ENCODE data around the gene PRPF6.
"Not testable (repeated sequence)": the region's sequence is repeated elsewhere in the genome, so short reads cannot be mapped to it uniquely, and the experiment has no call there.

Gene PRPF6

DNA sequence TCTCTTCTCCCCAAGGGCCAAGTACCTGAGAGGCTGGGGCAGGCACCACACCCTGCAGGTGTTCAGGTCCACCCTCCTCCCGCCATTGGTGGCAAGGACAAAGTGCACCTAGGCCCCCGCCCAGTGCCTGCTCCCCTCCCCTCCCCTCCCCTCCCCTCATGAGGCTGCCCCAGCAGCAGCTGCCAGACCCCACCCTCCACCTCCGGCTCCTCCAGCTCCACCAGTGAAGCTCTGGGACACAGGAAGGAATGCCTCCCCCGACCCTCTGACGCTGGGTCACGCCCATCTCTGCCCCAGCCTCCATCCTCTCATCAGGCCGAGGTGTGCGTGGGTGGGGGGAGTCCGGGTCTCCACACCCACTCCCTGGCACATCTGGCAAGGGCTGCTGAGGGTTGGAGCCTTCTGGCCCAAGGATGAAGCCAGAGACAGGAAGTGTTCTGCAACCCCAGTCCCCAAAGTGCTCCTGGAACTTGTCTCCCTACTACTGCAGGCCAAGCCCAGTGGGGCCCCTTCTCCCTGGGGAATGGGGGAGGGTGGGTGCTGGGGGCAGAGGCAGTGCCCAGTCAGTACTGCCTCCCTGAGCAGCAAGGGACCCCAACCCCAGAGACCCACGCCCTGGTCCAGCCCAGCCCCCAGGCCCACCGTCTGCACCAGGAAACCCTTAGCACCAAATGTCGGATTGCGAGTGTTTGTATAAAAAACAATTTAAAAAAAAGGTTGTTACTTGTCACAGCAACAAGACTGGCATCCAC, 23.1 kb upstream of the PRPF6 start:
- no peak for DNase-seq (ENCODE audit: low read depth, low spot score)
- no peak overlapping the region for H3K4me3 ChIP-seq (ENCODE audit: low read length)

DNA sequence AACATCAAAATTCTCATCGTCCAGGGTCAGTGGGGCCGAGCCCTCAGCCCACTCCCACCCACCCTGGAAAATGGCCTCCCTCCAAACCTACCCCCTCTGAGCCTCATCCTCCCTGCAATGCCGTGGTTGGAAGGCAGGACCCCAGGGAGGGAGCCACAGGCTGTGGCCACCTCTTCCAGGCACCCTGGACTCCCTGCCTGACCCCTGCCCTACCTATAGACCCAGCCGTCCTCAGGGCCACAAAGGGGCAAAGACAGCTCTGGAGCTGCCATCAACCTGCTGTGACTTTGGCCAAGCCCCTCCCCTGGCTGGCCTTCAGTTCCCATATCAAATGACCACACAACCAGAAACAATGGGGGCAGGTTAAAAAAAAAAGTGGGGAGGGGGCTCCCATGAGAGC, 22.5 kb upstream of the PRPF6 start:
- H3K4me3 ChIP-seq (ENCODE audit: low read length), result no peak overlapping the region
- no peak for DNase-seq (ENCODE audit: low read depth, low spot score)

DNA sequence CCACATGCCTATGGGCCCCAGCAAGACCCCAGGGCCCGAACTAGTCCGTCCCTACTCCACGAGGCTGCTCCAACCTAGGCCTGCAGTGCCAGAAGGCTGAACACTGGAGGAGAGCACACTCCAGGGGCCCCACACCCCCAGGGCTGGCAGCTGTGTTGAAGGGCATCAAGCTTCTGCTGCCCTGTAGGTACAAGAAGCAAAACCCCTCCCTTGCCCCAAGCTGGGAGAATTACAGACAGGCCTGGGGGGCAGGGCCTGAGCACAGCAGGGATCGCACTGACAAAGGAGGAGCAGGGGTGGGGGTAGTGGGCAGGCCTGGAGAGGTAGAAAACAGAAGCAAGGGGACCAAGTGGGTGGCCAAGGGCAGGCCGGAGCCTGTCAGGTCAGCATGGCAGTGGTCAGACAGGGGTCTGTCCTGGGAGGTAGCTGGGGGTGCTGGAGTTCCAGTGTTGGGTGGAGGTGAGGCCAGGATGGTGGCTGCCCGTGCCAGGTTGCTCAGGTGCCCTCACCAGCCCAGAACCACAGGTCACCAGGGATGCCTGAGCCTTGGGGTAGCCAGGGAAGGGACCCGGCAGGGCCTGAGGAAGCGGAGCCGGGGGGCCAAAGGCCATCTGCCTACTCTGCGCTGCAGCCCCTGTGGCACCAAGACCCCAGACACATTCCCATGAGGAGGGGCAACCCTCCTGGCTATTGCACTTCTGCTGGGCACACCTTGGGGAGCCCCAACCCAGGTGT, 21.8 kb upstream of the PRPF6 start:
- DNase-seq (ENCODE audit: low read depth, low spot score), result no peak
- no peak overlapping the region for H3K4me3 ChIP-seq (ENCODE audit: low read length)

DNA sequence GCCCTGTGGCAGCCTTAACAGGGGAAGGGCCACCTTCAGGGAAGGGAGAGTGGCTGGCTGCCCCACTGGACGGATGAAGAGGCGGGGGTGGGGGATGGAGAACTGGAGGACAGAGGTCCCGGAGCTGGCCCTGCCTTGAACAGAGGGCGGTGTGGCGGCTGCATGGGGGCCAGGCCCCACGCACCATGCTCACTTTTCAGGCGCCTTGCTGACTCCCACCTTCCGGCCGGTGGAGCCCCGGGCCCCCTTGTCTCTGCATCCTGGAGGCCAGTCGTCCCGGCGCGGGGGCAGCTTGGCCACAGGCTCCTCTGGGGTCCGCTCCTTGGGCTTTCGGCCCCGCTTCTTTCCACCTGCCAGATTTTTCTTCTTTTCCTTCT, 21.2 kb upstream of the PRPF6 start:
- DNase-seq (ENCODE audit: low read depth, low spot score), result no peak
- no peak overlapping the region for H3K4me3 ChIP-seq (ENCODE audit: low read length)

DNA sequence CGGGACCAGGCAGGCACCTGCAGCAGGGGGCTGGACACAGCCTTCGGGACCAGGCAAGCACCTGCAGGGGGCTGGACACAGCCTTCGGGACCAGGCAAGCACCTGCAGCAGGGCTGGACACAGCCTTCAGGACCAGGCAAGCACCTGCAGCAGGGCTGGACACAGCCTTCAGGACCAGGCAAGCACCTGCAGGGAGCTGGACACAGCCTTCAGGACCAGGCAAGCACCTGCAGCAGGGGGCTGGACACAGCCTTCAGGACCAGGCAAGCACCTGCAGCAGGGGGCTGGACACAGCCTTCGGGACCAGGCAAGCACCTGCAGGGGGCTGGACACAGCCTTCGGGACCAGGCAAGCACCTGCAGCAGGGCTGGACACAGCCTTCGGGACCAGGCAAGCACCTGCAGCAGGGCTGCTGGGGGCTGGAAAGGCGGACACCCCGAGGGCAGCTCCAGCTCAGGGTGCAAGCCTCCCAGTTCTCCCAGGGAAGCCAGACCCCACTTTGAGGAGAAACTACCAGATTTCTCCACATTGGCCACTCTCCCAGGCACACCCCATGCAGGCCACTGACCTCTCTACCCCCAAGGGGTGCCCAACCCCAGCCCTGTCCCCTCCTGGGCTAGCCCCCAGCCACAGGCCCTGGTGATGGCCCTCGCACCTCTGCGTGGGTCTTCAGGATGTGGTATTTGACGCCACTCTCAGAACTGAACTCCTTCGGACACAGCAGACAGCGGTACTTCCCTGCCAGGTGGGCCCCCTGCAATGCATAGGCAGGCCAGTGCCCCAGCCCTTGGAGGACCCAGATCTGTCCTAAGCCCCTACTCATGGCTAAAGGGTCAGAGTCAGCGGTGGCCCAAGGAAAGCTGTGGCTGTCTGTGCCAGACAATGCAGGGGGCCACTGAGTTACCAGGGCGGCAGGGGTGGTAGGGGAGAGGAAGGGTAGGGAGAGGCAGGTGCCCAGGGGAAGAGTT, 20.0 kb upstream of the PRPF6 start:
- H3K4me3 ChIP-seq (ENCODE audit: low read length); DNase-seq (ENCODE audit: low read depth, low spot score): not testable (repeated sequence)

DNA sequence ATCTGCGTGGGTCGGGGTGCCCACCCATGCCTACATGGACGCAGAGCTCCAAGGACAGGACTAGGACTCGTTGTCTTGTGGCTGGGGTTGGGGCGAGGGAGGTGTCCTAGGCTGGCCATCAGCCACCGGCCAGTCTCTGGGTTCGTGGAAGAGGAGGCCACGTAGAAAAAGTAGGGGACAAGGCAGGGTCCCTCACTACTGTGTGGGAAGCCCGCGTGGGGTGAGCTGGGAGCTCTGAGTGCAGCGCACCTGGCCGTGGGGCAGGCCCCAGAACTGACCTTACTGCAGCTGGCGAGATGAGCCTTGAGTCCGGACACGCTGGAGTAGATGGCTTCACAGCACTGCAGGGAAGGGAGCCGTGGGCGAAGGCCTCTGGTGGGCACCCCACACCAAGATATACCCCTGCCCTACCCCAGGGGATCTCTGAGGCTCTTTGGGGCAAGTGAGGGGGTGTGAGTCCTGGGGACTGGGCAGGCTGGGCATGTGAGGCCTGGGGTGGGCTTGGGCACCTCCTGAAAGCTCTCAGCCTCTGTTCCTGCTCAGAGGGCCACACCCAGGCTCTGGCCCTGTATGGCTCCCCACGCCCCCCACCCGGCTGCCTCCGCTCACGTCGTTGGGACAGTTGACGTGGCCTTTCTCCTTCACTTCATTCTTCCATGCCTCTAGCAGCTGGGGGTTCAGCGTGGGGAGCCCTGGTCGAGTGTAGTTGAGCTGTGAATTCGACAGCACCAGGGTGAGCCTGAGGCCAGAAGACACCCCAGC, 19.1 kb upstream of the PRPF6 start:
- no peak for DNase-seq (ENCODE audit: low read depth, low spot score)
- H3K4me3 ChIP-seq (ENCODE audit: low read length), result no peak overlapping the region

DNA sequence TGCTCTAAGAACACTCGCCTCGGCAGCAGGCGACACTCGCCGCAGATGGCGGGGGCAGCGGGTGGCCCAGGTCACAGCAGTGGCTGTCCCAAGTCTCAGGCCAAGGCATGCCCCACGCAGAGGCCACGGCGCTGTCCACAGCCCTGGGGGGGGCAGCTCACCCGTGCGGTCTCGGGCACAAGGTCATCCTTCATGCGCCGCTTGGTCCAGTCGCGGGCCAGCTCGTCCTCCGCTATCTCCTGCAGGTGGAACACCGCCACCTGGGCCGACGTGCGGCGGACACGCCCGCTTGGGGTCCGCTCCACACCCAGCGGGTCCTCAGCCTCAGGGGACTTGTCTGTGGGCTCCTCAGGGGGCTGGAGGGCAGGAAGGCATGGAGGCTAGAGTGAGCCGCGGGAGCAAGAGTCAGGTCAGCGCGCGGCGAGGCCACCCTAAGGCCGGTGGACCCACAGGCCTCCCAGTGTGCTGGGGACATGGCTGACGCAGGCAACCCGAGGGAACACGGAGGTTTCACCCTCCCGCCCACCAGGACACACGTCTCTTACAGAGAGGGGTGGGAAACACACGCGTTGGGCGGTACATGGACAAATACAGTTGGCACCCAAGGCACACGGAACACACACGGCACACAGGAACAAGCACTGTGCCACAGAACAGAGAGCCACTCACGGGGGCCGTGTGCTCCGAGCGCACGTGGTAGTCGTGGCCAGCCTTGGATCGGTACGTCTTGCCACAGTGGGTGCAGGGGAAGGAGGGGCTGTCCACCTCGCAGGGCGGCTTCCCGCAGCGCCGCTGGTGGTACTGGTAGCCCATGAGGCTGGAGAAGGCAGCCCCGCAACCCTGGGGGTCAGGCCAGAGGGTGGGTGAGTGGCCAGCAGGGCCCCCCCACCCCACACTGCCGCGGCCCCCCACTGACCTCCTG, 18.2 kb upstream of the PRPF6 start:
- no peak overlapping the region for H3K4me3 ChIP-seq (ENCODE audit: low read length)
- DNase-seq (ENCODE audit: low read depth, low spot score), result no peak

DNA sequence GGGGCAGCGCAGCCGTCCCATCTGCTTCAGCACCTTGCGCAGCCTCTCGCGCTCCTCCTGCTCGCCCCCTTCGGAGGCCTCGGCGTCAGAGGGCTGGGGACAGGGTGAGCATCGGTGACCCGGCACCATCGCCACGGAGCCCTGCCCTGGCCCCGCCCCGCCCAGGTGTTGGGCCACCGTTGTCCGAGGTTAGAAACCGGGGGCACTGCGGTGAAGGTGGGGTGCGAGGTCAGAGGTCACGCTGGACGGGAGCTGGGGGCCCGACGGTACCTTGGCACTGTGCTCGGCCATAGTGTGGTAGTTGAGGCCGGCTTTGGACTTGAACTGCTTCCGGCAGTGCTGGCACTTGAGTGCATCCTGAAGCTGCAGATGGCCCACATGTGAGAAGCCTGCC, 17.6 kb upstream of the PRPF6 start:
- no peak overlapping the region for H3K4me3 ChIP-seq (ENCODE audit: low read length)
- no peak for DNase-seq (ENCODE audit: low read depth, low spot score)

DNA sequence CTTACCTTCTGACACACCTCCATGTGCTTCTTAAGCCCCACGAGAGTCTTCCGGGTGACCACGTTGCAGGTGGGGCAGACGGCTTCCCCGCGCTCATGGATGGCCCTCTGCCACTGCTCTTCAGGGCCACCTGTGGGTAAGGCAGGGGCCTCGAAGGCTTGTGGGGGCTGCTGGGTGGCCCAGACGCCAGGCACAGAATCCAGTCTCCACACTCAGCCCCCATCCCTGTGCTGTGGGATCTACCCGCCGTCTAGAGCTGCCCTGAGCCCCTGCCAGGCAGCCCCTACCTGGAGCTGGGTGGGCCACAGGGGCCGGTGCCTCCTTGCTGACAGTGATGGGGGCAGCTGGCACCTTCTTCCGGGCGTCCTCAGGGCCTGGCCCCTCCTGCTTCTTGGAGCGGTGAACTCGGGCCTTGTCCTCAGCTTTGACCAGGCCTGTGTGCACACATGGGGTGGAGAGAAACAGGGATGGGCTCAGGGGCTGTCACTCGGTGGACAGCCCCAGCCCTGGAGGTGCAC, 17.1 kb upstream of the PRPF6 start:
- DNase-seq (ENCODE audit: low read depth, low spot score), result no peak
- no peak overlapping the region for H3K4me3 ChIP-seq (ENCODE audit: low read length)

DNA sequence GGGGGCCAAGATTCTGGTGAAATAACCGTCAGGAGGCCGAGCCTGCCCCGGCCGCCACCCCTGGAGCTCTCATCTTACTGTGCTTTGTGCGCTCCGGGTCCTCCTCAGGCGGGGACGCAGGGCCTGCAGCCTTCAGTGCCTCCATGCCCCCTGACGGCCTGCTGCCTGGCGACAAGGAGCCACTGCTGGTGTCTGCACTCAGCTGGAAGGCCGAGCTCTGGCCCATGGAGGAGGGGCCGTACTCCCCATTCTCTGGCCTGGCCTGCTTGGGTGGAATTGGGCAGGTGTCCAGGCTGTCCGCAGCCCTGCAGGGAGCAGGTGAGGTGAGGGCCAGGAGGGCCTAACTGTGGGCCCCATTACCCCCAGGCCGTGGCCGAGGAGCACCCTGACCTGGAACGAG, 16.5 kb upstream of the PRPF6 start:
- DNase-seq (ENCODE audit: low read depth, low spot score), result no peak
- no peak overlapping the region for H3K4me3 ChIP-seq (ENCODE audit: low read length)

DNA sequence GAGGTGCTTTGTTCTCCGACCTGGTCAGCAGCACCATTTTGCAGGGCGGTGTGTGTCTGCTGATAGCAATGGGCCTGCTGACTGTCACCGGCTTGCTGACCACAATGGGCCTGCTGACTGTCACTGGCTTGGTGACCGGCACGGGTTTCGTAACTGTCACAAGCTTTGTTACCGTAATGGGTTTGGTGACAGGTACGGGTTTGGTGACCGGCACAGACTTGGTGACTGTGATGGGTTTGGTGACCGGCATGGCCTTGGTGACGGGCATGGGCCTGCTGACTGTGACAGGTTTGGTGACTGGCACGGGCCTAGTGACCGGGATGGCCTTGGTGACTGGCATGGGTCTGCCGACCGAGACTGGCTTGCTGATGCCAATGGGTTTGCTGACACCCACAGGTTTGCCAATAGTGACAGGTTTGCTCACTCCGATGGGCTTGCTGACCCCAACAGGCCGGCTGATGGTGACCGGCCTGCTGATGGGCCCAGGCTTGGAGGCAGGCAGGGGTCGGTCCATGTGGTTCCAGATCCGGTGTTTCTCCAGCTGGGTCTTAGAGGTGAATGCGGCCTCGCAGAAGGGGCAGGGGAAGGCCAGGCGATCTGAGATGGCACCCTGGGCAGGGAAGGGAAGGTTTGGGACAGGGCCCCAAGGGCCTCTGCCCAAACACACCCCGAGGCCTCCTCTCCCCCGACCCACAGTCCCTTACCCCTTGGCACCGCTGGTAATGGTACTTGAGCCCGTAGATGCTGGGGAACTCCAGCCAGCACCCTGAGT, 14.6 kb upstream of the PRPF6 start:
- H3K4me3 ChIP-seq (ENCODE audit: low read length), result no peak overlapping the region
- no peak for DNase-seq (ENCODE audit: low read depth, low spot score)

DNA sequence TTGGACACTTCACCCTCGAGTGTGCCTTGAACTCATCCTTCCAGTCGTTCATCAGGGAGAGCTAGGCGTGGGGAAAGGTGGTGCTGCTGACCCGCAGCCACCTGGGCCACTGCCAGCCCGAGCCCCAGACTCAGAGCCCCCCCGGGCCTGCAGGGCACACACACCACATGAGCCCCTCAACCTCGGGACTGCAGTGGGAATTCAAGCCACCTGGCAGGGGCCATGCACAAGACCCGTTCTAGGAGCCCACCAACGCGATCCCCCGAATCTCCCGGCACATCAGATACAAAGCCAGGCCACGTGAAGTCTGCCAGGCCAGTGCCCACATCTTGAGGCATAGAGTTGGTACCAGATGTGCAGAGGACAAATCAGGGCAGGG, 14.0 kb upstream of the PRPF6 start:
- no peak for DNase-seq (ENCODE audit: low read depth, low spot score)
- H3K4me3 ChIP-seq (ENCODE audit: low read length), result no peak overlapping the region

DNA sequence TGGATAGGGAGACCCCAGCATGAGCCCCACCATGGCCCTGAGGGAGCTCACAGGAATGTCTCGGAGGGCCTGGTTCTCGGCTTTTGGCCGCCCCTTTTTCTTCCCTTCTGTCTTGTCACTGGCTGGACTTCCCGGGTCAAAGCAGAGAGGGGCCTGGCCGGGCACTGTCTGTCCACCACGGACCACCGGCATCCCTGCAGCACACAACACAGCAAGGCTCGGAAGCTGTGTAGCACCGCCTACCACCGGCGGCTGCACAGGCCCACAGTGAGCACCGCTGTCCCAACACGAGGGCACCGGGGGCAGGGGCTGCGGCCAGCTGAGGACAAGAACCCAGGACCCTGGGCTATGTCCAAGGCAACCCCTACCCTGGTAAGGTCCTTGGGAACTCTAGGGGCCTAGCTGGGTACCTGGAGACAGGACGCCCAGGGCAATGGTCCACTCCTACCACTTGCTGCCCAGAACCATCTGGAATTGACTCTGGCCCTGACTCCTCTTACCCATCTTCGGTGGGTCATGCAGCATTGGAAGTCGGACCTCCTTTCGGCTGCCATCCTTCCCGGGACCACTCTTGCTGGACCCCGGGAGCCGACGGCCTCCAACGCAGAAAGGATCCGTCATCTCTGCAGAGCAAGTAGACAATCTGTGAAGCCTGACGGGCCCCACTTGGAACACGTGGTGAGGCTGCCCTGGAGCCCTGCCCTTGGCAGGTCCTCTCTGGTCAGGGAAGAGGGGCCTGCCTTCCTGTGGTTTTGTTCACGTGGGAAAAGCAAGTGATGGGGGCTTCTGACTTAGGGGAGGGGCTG, 13.4 kb upstream of the PRPF6 start:
- DNase-seq (ENCODE audit: low read depth, low spot score), result no peak
- peak overlapping the region; percentile 86; the same call in 1 of the 2 replicates for H3K4me3 ChIP-seq (ENCODE audit: low read length)

DNA sequence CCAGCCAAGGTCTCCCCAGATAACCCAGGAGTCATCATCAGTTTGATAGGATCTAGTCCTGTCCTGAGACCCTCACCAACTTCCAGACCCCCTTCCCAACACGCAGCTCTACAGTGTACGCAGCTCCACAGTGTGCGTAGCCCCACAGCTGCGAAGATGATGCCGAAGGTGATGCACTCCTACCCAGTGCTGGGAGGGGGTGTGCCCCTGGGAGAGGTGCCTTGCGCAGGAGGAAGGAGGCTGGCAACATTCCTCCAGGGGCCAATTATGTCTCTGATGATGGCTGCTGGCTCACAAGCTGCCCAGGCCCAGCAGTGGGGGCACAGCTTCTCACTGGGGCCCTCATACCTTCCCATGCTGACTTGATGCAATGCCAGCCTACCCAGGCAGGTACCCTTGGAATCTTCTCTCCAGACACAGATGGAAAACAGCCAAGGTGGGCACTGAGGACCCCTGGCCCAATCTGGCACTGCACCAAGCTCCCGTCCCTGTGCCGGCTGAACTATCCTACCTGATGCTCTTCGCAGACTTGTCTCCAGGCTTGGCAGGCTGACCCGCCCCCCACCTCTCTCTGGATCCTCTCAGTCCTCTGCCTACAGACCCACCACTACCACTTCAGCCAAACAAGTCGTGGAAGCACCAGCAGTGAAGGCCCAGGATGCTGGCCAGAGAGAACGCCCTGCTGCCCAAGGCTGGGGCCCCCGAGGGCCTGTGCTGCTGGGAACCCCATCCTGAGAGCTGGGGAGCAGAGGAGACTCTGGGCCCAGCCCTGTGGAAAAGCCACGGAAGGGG, 12.6 kb upstream of the PRPF6 start:
- H3K4me3 ChIP-seq (ENCODE audit: low read length), result peak overlapping the region; percentile 86
- no peak for DNase-seq (ENCODE audit: low read depth, low spot score)

DNA sequence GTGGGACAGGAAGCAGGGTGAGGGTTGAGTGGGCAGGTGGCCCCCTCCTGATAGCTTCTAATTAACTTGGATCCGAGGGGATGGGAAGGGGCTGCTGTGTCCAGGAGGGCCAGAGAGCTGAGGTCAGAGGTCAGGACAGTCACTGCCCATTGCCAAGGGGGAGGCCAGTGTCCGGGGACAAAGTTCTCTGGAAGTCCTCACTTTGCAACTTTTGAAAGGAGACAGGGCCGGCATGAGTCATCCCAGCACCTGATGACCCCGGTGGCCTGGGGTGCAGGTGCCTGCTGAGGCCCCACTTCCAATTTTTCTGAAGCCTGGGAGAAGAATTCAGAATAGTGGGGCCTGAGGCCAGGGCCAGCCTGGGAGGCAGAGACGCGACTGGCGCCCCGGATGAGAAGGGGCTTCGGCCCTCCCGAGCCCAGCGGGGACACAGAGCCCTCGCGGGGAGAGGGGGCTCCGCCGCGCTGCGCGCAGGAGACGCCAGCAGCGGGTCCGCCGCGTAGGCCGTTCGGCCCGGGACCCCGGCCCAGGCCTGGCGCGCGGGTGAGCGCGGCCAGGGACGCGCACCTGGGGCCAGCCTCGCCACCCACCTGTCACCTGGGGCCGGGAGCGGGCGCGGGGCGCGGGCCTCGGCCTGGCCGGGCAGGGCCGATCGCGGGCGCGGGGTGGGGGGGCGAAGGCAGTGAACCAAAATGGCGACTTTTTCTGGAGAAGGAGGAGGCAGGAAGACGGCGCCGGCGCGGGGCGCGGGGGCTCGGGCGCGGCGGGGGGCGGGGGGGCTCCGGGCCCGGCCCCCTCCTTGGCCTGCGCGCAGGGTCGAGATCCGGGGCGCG, 11.8 kb upstream of the PRPF6 start:
- no peak for DNase-seq (ENCODE audit: low read depth, low spot score)
- H3K4me3 ChIP-seq (ENCODE audit: low read length), result peak overlapping the region; percentile 86
